A549 (cell line): Measurements from ENCODE around the gene RUNX1. TPM values are rescaled to one million over a fixed set of nuclear protein-coding genes. Genes with fewer than 3 reads are reported as not detected.

ENCODE experiments used
- ATAC-seq, 2 experiments: fragments of 200-7000 bp in 1 of 2; fragments of >200 bp in 1 of 2; cut with Nextera tagmentation in 1 of 2; cut with Tn5 transposase in 1 of 2; 3 replicates each; pipeline versions ENCODE4 v1.8.0 to v1.9.1; 2018 to 2020; ENCODE audit warnings: mild to moderate bottlenecking in 1 of 2, moderate library complexity in 1 of 2
- CTCF ChIA-PET: fragments of 300-600 bp; sonication (Branson Sonifier 250); formaldehyde crosslinking; extraction: SDS; loops from one replicate; lab custom pipeline; 2021; ENCODE audit warnings: antibody characterized with exemption, inconsistent platforms; lab: Yijun Ruan, JAX
- POLR2A ChIA-PET: fragments of 350-600 bp; formaldehyde crosslinking; extraction: SDS; loops from one replicate; lab custom pipeline; 2021; ENCODE audit warnings: antibody characterized with exemption, inconsistent platforms; lab: Yijun Ruan, JAX
- DNase-seq, 2 experiments: peaks; one replicate each; pipeline versions ENCODE4 v3.0.0 to v3.0.0-alpha.2; 2011 to 2016; ENCODE audit warnings: low read depth in 1 of 2, low spot score in 1 of 2
- FAIRE-seq: peaks from 2 replicates; lab custom pipeline; 2011; peaks lifted over from hg19 to GRCh38; lab: Jason Lieb, UNC
- H3K27ac ChIP-seq, 2 experiments: fragments of >200 bp; sonication (Bioruptor Twin); formaldehyde crosslinking; 3 replicates each; pipeline ENCODE4 v1.5.1; 2016 to 2017
- H3K4me1 ChIP-seq: fragments of >200 bp; sonication (Bioruptor Twin); formaldehyde crosslinking; 3 replicates; pipeline ENCODE4 v1.6.1; 2016
- H3K4me2 ChIP-seq: fragments of >200 bp; sonication (Bioruptor Twin); formaldehyde crosslinking; 3 replicates; pipeline ENCODE4 v1.6.1; 2016
- H3K4me3 ChIP-seq: fragments of >200 bp; sonication (Bioruptor Twin); formaldehyde crosslinking; 3 replicates; pipeline ENCODE4 v1.5.1; 2016
- H3K9me3 ChIP-seq: fragments of >200 bp; sonication (Bioruptor Twin); formaldehyde crosslinking; 3 replicates; pipeline ENCODE4 v1.6.1; 2016
- CBX2 ChIP-seq: fragments of 200-600 bp; sonication (generic); IDR thresholded peaks from 2 replicates; pipeline ENCODE4 v1.6.1; 2016; ENCODE audit warnings: low read depth, mild to moderate bottlenecking, borderline replicate concordance
- CBX8 ChIP-seq: fragments of 200-600 bp; sonication (generic); IDR thresholded peaks from 2 replicates; pipeline ENCODE4 v1.6.1; 2016
- CHD4 ChIP-seq: fragments of 200-600 bp; sonication (generic); IDR thresholded peaks from 2 replicates; pipeline ENCODE4 v1.6.1; 2016; ENCODE audit warnings: antibody characterized with exemption, mild to moderate bottlenecking, borderline replicate concordance
- EP300 ChIP-seq, 2 experiments: fragments of >200 bp; sonication (Bioruptor Twin); formaldehyde crosslinking; IDR thresholded peaks; 2 replicates in 1 of 2; 3 replicates in 1 of 2; pipeline ENCODE4 v1.6.1; 2016 to 2017
- ESRRA ChIP-seq: fragments of 150-350 bp; IDR thresholded peaks from 2 replicates; pipeline ENCODE4 v1.6.1; 2014; ENCODE audit warnings: mild to moderate bottlenecking, low read length, borderline replicate concordance
- FOXS1 ChIP-seq: fragments of 250-450 bp; sonication (Bioruptor Pico); IDR thresholded peaks from 2 replicates; pipeline ENCODE4 v1.5.0; 2020; ENCODE audit warnings: mild to moderate bottlenecking, moderate library complexity
- GATA3 ChIP-seq: IDR thresholded peaks from 2 replicates; pipeline ENCODE4 v1.6.1; 2012; ENCODE audit warnings: borderline replicate concordance
- HDAC2 ChIP-seq: fragments of 200-600 bp; sonication (generic); IDR thresholded peaks from 2 replicates; pipeline ENCODE4 v1.6.1; 2016
- HOXB13 ChIP-seq: fragments of 250-450 bp; sonication (Bioruptor Pico); IDR thresholded peaks from 2 replicates; pipeline ENCODE4 v1.5.0; 2020; ENCODE audit warnings: low read depth, mild to moderate bottlenecking, moderate library complexity
- HOXB5 ChIP-seq: fragments of 250-450 bp; sonication (Bioruptor Pico); IDR thresholded peaks from 2 replicates; pipeline ENCODE4 v1.5.0; 2020; ENCODE audit warnings: mild to moderate bottlenecking, moderate library complexity
- JUN ChIP-seq, 2 experiments: fragments of >200 bp; sonication (Bioruptor Twin); formaldehyde crosslinking; IDR thresholded peaks; 2 replicates in 1 of 2; 3 replicates in 1 of 2; pipeline ENCODE4 v1.6.1; 2016 to 2017
- KDM1A ChIP-seq: fragments of 200-600 bp; sonication (generic); IDR thresholded peaks from 2 replicates; pipeline ENCODE4 v1.6.1; 2016; ENCODE audit warnings: low read depth, mild to moderate bottlenecking
- KDM5A ChIP-seq: fragments of 200-600 bp; sonication (generic); IDR thresholded peaks from 2 replicates; pipeline ENCODE4 v1.6.1; 2016; ENCODE audit warnings: antibody characterized with exemption, mild to moderate bottlenecking
- MAZ ChIP-seq: fragments of 150-350 bp; IDR thresholded peaks from 2 replicates; pipeline ENCODE4 v1.6.1; 2014; ENCODE audit warnings: antibody characterized with exemption, low read depth, low read length, borderline replicate concordance
- MYC ChIP-seq: IDR thresholded peaks from 2 replicates; pipeline ENCODE4 v1.6.1; 2012; ENCODE audit warnings: mild to moderate bottlenecking, inconsistent platforms, low read length, improper control_type of control experiment, borderline replicate concordance
- POLR2A ChIP-seq: IDR thresholded peaks from 2 replicates; pipeline ENCODE4 v1.6.1; 2012; ENCODE audit warnings: mild to moderate bottlenecking, low read length
- RAD21 ChIP-seq, 2 experiments: fragments of >200 bp in 1 of 2; sonication (Bioruptor Twin) in 1 of 2; formaldehyde crosslinking in 1 of 2; IDR thresholded peaks in 1 of 2; conservative IDR thresholded peaks in 1 of 2; 2 replicates in 1 of 2; 3 replicates in 1 of 2; pipeline ENCODE4 v1.6.1; 2012 to 2018; ENCODE audit warnings: inconsistent platforms in 1 of 2
- RARB ChIP-seq: fragments of 250-450 bp; sonication (Bioruptor Pico); IDR thresholded peaks from 2 replicates; pipeline ENCODE4 v1.8.0; 2021; ENCODE audit warnings: mild to moderate bottlenecking, moderate library complexity
- RCOR1 ChIP-seq: fragments of 150-350 bp; IDR thresholded peaks from 2 replicates; pipeline ENCODE4 v1.6.1; 2014; ENCODE audit warnings: antibody characterized with exemption, low read length, low read depth
- RNF2 ChIP-seq: fragments of 200-600 bp; sonication (generic); IDR thresholded peaks from 2 replicates; pipeline ENCODE4 v1.6.1; 2016; ENCODE audit warnings: low read depth, mild to moderate bottlenecking, antibody characterized with exemption, moderate library complexity, borderline replicate concordance
- SMC3 ChIP-seq: fragments of >200 bp; sonication (Bioruptor Twin); formaldehyde crosslinking; IDR thresholded peaks from 3 replicates; pipeline ENCODE4 v1.6.1; 2018; ENCODE audit warnings: inconsistent platforms
- TFCP2L1 ChIP-seq: fragments of 250-450 bp; sonication (Bioruptor Pico); IDR thresholded peaks from 2 replicates; pipeline ENCODE4 v1.5.0; 2021; ENCODE audit warnings: mild to moderate bottlenecking
- TP53 ChIP-seq: fragments of 250-450 bp; sonication (Bioruptor Pico); IDR thresholded peaks from 2 replicates; pipeline ENCODE4 v1.5.0; 2021; ENCODE audit warnings: mild to moderate bottlenecking, moderate library complexity
- ZC3H11A ChIP-seq: fragments of 450-650 bp; IDR thresholded peaks from 2 replicates; pipeline ENCODE4 v1.6.1; 2014; ENCODE audit warnings: antibody characterized with exemption, mild to moderate bottlenecking
- ZSCAN20 ChIP-seq: fragments of 250-450 bp; sonication (Bioruptor Pico); IDR thresholded peaks from 2 replicates; pipeline ENCODE4 v1.8.0; 2022; ENCODE audit warnings: mild to moderate bottlenecking, moderate library complexity
- WGBS: methylation state at CpG from one replicate; pipeline ENCODE4 v1.1.6; 2017; ENCODE audit errors: missing lambda C conversion rate; 5-methylcytosine and 5-hydroxymethylcytosine counted together
- polyA plus RNA-seq, 4 experiments: library from polyadenylated mRNA; depleted of rRNA in 3 of 4; stranded (reverse); fragments of >200 nt; fragmentation: RNase III in 1 of 4; extraction: RNeasy Plus Mini Kit Qiagen cat#74134 plus additional on column Dnase treatment in 1 of 4; gene quantifications; 2 replicates in 3 of 4; 3 replicates in 1 of 4; pipeline ENCODE4 v1.2.3, GENCODE V29; 2011 to 2017
- TF ChIP-seq, protein P1 (sequence below): IDR thresholded peaks from 2 replicates; pipeline ENCODE4 v1.6.1; 2012; ENCODE audit warnings: low read depth, borderline replicate concordance
- TF ChIP-seq, protein P2 (sequence below): fragments of >200 bp; sonication (Bioruptor Twin); formaldehyde crosslinking; IDR thresholded peaks from 2 replicates; pipeline ENCODE4 v1.6.1; 2016
- TF ChIP-seq, protein P3 (sequence below): fragments of 250-450 bp; sonication (Bioruptor Pico); IDR thresholded peaks from 2 replicates; pipeline ENCODE4 v1.5.0; 2021; ENCODE audit warnings: mild to moderate bottlenecking, moderate library complexity, borderline replicate concordance

The RUNX1 gene
- polyA plus RNA-seq, 2 of the 4 experiments (the other 2 are of a cell fraction) = 5.5 TPM

DNA sequence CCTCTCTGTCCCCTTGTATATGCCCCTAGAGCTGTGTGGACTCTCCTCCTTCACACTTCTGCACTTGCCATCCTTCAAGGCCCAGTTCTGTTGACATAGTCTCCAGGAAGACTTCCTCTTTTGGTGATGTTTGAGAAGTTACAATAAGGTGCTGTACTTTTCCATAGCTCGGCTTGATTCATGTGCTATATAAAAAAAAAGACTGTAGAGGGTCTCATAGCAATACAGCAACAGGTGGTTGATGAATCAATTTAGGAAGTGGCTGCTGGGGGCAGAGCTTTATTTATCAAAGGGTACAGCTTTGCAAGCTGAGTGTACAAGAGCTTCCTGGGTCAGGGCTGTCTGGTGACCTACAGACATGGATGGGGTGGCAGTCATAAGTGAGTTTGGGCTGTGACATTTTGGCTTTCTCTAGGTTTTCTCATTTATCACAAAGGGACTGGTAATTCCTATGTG is 102.7 kb downstream of the RUNX1 start:
- H3K9me3 ChIP-seq = no peaks in the 10 kb centered on the region
- H3K4me3 ChIP-seq = no peak overlapping the region
- WGBS = 54% methylated on average over 1 of the region's 1 CpG
- ATAC-seq = no peak
- no peak for TF ChIP-seq RARB (CRISPR knock-in tag)
- TF ChIP-seq HOXB5 = no peak
- TF ChIP-seq POLR2A = no peak
- no peak for TF ChIP-seq SMC3
- TF ChIP-seq ESRRA = no peak
- TF ChIP-seq EP300 (IDR thresholded peaks at IDR 0.05) = no peak
- TF ChIP-seq, protein P1, sequence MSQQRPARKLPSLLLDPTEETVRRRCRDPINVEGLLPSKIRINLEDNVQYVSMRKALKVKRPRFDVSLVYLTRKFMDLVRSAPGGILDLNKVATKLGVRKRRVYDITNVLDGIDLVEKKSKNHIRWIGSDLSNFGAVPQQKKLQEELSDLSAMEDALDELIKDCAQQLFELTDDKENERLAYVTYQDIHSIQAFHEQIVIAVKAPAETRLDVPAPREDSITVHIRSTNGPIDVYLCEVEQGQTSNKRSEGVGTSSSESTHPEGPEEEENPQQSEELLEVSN = no peak
- no peak for TF ChIP-seq HOXB13
- no peak for TF ChIP-seq CBX8
- no peak for TF ChIP-seq TFCP2L1 (CRISPR knock-in tag)
- TF ChIP-seq, protein P2, sequence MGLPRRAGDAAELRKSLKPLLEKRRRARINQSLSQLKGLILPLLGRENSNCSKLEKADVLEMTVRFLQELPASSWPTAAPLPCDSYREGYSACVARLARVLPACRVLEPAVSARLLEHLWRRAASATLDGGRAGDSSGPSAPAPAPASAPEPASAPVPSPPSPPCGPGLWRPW = no peak
- TF ChIP-seq RAD21 (conservative IDR thresholded peaks at IDR 0.05 in 1 of 2, IDR thresholded peaks at IDR 0.05 in 1 of 2) = no peak
- no peak for TF ChIP-seq CBX2
- no peak for TF ChIP-seq FOXS1 (CRISPR knock-in tag)
- TF ChIP-seq RNF2 = no peak
- no peak for TF ChIP-seq ZSCAN20 (CRISPR knock-in tag)
- TF ChIP-seq MYC = no peak
- TF ChIP-seq KDM5A = no peak
- H3K4me1 ChIP-seq = no peaks in the 10 kb centered on the region
- ChIA-PET CTCF (no interaction called here), POLR2A (no interaction called here)
- H3K4me2 ChIP-seq = no peak overlapping the region
- no peak for DNase-seq
- H3K27ac ChIP-seq = no peak overlapping the region
- no peak for FAIRE-seq

DNA sequence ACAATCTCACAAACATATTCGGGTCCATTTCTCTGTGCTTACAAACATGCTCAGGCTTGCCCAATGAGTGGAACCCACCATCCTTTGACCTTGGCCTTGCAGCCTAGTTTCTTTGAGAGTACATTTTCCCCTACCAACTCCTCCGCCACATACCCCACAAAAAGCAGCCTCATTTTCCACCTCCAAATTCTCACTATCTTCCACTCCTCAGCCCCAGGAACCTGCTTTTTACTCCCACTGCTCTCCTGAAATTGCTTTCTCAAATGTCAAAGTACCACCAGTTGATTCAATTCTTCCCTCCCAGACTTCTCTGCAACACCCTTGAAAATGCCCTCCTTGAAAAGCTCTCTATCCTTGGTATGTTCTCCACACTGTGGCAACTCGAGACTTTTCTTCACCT is 103.8 kb downstream of the RUNX1 start:
- ChIA-PET POLR2A (no interaction called here), CTCF (no interaction called here)
- no peak overlapping the region for H3K27ac ChIP-seq
- ATAC-seq (no peak), DNase-seq (no peak), FAIRE-seq (no peak)
- WGBS = 52% methylated on average over 3 of the region's 3 CpGs
- H3K4me3 ChIP-seq = no peak overlapping the region
- no peaks in the 10 kb centered on the region for H3K9me3 ChIP-seq
- H3K4me1 ChIP-seq = no peaks in the 10 kb centered on the region
- no peak overlapping the region for H3K4me2 ChIP-seq
- TF ChIP-seq ESRRA (no peak), JUN (IDR thresholded peaks at IDR 0.05) (no peak), GATA3 (no peak), KDM5A (no peak), CBX8 (no peak), TP53 (no peak), FOXS1 (CRISPR knock-in tag) (no peak), ZC3H11A (no peak), HDAC2 (no peak), RCOR1 (no peak), KDM1A (no peak), CBX2 (no peak), MAZ (no peak), CHD4 (no peak)
- TF ChIP-seq, protein P3, sequence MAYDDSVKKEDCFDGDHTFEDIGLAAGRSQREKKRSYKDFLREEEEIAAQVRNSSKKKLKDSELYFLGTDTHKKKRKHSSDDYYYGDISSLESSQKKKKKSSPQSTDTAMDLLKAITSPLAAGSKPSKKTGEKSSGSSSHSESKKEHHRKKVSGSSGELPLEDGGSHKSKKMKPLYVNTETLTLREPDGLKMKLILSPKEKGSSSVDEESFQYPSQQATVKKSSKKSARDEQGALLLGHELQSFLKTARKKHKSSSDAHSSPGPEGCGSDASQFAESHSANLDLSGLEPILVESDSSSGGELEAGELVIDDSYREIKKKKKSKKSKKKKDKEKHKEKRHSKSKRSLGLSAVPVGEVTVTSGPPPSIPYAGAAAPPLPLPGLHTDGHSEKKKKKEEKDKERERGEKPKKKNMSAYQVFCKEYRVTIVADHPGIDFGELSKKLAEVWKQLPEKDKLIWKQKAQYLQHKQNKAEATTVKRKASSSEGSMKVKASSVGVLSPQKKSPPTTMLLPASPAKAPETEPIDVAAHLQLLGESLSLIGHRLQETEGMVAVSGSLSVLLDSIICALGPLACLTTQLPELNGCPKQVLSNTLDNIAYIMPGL (CRISPR knock-in tag) = no peak
- TF ChIP-seq, protein P1 = no peak
